GM19372 (cell line): ENCODE measurements around the gene ZNF181.

Experiments used
- ATAC-seq: cut with Tn5 transposase; IDR thresholded peaks from one replicate; pipeline ENCODE4 v1.9.1; 2021; ENCODE audit warnings: mild to moderate bottlenecking, low read depth, moderate library complexity; ENCODE audit not compliant: unreplicated experiment

The ZNF181 gene

DNA sequence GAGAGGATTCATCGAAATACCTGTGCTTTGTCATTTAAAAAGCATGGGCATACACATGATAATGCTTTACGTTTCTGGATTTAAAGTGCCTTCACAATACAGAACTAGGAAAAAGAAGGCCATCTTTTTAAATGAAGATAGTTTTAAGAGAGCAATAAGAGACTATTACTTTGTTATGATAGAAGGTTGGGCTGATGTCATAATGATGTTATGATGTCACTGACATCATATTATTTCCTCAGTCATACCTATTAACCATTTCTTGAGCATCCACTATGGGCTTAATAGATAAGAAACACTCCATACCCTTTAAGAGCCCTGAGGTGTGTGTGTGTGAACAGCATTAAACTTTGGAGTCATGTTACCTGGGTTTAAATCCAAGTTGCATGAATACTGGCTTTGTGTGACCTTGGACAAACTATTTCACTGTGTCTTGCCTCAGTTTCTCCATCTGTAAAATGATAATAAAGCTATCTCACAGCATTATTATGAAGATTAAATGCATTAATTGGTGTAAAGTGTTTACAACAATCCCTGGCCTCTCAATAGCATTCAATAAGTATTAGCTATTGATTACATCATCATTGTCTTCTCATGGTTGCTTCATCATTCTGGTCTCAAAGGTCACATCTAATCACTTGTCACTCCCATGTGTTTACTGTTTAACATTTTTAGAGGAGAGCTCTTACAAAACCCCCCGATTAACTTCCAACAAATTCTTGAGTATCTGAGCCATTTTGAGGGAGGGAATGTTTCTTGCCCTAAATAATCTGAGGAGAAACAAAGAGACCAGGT, 11.1 kb downstream of the ZNF181 start:
- no peak for ATAC-seq

DNA sequence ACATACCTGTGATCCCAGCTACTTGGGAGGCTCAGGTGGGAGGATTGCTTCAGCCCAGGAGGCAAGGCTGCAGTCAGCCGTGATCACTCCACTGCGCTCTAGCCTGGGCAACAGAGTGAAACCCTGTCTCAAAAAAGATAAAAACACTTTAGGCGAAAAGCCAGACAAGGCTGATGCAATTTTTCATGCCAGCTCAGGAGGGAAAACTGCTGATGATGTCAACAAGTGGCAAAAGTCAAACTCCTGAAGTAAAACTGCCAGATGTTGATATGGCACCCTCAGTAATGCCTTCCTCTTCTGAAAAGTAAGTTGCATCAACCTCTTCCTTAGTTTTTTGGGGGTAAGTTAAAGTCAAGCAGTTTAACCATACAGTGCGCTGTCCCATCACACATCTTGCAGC, 23.4 kb downstream of the ZNF181 start:
- ATAC-seq = no peak

DNA sequence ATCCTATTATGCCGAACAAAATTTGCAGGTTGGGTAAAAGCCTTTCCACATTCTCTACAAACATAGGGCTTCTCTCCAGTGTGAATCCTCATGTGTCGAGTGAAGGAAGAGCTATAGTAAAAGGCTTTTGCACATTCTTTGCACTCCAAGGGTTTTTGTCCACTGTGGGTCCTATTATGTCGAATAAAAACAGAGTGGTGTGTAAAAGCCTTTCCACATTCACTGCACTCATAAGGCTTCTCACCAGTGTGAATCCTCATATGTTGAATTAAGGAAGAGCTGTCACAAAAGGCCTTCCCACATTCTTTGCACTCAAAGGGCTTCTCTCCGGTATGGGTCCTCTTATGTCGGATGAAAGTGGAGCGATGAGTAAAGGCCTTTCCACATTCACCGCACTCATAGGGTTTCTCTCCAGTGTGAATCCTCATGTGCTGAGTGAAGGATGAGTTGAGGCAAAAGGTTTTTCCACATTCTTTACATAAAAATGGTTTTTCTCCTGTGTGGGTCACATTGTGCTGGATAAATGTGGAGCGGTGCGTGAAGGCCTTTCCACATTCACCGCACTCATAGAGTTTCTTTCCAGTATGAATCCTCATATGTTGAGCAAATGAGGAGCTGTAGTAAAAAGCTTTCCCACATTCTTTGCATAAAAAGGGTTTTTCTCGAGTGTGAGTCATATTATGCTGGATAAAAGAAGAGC, 25.3 kb downstream of the ZNF181 start:
- ATAC-seq = no peak

DNA sequence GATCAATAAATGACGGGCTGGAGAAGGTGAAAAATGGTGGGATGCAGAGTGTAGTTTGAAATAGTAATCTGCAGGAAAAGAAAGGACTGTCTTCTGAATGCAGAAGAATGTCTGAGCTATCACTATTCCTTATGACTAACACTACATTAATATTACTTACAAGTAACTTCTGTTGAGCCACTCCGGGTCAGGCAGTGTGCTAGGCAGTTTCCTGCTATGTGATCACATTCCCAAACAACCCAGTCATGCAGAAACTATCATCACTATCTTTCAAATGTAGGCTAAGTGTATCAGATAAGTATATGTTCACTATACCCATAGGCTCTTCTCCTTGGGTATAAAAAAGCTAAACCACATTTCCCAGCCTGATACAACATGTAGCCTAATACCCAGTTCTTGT, 32.3 kb downstream of the ZNF181 start:
- no peak for ATAC-seq

DNA sequence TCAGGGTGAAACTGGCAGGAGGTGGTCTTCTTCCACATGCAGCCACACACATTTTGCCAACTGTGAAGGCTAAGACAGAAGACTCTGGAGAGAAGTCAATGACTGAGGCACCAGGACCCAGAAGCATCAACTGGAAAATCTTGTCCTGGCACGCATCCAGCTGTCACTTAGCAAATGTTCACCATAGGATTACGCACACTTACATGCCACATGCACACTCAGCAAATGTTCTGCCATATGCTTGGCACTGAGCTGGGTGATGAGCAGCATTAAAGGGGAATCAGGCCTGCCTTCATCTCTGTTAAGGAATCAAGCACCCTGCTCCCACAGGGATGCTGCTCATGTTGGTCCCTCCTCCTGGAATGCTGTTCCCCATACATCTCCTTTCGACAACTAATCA, 33.9 kb downstream of the ZNF181 start:
- ATAC-seq = no peak

DNA sequence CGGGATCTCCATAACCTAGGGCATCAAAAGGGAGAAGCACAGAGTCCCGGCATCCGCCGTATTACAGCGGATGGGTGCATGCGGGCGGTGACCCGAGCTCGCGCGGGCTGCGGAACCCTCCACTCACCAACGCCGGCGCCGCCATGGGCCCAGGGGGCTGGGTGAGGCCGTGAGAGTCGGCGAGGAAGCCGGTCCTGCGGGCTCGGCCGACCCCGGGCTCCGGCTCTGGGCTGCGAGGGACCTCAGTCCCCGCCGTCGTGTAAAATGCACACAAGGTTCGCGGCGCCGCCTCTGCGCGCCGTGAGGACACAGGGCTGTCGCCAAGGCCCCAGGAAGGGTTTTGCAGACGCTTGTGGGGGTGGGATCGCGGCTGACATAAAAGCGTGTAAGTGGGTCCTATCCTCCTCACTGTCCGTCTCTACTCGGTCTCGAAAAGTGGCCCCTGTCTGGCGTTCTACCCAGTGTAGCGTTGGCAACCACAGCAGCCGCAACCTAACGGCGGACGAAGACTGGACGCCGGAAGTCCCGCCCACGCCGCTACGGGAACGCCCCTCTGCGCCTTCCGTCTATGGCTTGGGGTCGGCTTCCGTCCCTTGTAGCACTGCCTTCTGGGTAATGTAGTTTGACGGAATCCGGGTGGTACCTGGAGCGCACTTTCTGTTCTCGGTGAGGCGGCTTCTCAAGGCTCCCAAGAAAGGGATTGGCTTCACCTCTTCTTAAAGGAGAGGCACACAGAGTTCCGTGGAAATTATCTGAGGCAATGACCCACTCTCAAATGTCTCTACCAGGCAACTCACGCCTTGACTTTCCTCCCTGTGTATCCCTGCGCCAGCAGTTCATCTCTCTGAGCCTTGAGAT, 38.9 kb downstream of the ZNF181 start, which contains the start of gene ZNF599:
Gene ZNF599 (minus strand): TSS at position 519 of the 858 bp plus-strand sequence. CDS start 374 bp downstream, at position 145.
- peak; percentile 88 for ATAC-seq

DNA sequence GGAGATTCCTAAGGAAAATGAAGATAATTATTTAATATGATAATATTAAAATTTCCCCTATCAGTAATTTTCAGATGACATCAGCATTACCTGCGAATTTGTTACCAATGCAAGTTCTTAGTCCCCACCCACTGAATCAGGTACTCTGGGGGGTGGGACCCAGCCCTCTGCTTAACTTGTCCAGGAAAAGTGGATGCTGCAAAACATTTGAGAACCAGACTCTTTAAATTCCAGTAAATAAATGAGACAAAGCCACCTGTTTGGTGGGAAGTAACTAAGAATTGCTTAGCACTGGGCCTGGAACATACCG, 39.5 kb downstream of the ZNF181 start:
- ATAC-seq = no peak

DNA sequence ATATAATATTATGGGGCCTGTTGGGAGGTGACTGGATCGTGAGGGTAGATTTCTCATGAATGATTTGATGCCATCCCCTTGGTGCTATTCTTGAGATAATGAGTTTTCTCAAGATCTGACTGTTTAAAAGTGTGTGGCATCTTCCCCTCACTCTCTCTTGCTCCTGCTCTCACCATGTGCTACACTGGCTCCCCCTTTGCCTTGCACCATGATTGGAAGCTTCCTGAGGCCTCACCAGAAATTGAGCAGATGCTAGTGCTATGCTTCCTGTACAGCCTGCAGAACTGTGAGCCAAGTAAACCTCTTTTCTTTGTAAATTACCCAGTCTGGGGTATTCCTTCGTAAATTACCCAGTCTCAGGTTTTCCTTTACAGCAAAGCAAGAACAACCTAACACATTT, 40.8 kb downstream of the ZNF181 start:
- no peak for ATAC-seq

DNA sequence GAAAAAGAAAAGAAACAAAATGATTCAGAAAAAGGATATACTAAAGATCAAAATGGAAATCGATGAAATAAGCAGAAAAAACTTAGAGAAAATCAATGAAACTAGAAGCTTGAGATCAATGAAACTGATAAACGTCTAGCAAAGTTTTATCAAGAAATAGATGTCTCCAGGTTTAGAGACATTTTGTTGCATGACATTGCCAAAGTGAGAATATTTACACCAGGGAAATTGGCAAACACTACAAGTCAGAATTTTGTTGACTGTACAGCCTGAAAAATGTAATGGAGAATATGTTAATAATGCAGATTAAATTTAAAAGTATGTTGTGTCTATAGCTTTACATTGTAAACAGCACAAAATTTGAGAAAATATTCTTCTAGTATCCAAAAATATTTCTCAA, 44.3 kb downstream of the ZNF181 start:
- ATAC-seq = no peak

DNA sequence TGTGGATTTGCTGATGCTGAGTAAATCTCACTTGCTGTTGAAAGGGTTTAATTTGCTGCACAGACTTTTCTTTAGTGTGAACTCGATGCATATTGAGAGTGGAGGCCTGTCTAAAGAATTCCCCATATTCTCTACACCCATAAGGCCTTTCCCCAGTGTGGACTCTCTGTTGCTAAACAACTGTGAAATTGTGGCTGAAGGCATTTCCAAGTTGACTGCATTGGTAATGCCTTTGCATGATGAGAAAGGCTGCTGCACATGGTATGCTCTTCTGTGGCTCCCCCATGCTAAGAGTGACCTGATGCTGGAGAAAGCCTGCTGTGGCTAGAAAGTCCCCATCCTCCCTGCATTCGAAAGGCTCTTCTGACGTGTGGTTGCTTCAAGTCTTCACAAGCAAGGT, 45.6 kb downstream of the ZNF181 start:
- no peak for ATAC-seq

DNA sequence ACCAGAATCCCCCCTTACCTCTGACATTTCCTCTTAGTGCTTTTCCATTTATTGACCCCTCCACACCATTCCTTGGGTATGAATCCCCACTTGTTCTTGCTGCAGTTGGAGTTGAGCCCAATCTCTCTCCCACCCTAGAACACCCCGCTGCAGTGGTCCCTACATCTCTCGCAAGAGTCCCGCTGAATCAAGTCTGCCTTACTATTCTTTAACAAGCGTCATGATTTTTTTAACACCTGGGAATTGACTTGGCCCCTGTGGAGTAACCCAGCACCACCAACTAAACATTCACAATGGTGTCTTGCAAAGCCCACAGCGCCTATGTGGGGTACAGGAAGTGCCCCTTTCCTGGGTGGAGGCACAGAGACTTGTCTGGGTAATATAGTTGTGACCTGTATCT, 52.2 kb downstream of the ZNF181 start:
- ATAC-seq = no peak

DNA sequence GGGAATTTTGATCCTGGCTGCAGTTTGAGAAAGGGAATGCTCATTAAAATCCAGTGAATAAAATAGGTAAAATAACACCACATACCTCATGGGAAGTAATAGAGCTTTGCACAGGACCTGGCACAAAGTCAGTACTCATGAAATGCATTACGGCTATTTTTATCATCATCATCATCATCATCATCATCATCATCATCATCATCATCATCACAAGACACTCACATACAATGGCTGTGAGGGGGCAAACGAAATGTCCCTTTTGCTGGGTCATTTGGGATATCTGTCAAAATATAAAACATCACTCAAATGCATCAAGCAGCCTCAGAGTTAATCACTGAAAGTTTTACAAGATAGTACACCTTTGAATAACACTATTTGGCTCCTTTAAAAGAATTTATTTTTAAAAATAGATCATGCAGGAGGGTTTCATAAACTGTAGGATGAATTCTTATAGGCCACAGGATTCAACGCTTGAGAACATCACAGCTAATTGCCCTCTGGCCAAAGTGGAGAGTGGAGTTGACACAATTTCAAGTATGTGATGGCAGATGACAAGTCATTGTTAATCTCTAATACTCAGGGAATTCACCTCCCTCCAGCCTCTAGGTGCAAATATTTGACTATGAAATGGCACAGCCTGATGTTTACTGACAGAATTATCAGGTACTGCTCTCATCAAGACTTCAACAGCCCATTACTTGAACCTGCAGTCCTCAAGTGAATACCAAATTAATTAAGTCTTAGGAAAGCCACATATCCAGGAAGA, 53.2 kb downstream of the ZNF181 start:
- no peak for ATAC-seq

DNA sequence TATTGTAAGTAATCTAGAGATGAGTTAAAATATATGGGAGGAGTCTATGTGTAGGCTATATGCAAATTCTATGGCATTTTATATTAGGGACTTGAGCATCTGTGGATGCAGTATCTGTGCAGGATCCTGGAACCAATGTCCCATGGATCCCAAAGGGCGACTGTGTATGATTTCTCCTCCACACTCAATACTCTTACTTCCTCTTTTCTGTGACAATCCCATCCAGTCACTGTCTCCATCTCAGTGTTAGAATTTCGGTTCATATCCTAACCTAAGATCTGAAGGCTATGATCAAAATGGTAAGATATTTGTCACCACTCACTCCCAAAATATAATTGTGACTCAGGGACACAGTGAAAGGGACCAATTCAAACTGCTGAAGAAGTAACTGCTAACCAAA, 54.0 kb downstream of the ZNF181 start:
- ATAC-seq = no peak

DNA sequence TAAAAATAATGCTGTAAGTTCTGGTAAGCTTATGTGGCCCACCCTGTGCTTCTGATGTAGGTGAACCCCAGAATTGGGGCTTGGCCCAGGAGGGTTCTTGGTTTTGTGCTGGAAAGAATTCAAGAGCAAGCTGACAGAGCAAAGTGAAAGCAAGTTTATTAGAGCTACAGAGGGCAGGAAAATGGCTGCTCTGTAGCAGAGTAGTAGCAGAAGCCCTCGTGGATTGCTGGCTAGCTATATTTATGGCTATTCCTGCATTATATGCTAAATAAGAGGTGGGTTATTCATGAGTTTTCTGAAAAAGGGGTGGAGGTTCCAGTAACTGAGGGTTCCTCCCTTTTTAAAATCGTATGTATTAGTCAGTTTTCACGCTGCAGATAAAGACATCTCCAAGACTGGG, 59.5 kb downstream of the ZNF181 start:
- ATAC-seq = no peak

DNA sequence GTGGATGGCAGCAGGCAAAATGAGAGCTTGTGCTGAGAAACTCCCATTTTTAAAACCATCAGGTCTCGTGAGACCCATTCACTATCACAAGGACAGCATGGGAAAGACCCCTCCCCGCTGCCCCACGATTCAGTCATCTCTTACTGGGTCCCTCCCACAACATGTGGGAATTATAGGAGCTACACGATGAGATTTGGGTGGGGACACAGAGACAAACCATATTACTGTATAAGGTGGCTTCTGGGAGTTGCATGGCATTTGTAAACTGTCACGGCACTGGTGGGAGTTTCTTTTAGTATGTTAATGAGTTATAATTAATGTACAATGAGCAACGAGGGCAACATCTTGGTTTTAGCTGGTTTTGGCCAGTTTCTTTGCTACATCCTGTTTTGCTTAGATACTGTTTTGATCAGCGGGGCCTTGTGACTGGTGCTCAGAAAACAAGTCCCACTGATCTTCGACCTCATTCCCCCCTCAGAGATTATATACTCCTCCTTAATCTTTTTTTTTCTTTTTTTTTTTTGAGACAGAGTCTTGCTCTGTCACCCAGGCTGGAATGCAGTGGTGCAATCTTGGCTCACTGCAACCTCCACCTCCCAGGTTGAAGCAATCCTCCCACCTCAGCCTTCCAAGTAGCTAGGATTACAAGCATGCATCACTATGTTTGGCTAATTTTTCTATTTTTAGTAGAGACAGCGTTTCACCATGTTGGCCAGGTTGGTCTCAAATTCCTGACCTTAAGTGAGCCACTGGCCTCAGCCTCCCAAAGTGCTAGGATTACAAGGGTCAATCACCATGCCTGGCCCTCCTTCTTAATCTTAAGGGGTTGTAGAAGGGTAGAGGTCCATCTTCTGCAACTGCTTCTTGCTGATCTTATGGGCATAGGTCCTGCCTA, 60.3 kb downstream of the ZNF181 start:
- ATAC-seq = no peak
